ENCODE results near the gene SPNS2.

DNA sequence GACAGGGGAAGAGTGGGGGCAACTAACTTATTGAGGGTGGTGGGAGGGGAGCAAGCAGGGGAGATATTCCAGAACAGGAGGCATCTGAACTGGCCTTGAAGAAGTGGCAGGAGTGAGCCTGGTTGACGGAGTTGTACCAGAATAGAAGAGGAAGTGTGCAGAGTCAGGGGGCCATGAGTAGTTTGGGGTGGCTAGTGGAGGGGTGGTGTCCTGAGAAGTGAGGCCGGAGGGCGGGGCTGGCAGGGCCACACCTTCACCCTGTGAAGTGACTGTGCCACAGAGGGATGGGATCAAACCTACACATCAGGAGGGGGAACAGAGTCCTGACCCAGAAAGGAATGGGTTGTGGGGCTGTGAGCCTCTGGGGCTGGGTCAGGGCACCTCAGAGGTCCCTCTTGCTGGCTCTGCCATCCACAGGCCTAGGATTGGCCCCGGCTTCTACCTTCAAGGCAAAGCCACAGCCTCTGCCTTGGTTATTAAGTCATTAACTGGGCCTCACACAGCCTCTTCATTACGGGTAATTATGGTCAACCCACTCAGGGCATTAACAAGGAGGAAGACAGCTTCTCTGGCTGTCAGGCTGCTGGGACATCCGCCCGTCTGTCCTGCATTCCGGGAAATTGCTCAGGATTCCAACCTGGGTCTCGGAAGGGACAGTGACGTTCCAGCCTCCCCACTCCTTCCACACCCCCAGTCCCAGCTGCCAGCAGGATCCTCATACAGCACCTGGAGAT lies 12.7 kb downstream of the SPNS2 start:
- TF ChIP-seq POLR2AphosphoS5 (IDR thresholded peaks at IDR 0.05): no peak
- TF ChIP-seq, protein P1, sequence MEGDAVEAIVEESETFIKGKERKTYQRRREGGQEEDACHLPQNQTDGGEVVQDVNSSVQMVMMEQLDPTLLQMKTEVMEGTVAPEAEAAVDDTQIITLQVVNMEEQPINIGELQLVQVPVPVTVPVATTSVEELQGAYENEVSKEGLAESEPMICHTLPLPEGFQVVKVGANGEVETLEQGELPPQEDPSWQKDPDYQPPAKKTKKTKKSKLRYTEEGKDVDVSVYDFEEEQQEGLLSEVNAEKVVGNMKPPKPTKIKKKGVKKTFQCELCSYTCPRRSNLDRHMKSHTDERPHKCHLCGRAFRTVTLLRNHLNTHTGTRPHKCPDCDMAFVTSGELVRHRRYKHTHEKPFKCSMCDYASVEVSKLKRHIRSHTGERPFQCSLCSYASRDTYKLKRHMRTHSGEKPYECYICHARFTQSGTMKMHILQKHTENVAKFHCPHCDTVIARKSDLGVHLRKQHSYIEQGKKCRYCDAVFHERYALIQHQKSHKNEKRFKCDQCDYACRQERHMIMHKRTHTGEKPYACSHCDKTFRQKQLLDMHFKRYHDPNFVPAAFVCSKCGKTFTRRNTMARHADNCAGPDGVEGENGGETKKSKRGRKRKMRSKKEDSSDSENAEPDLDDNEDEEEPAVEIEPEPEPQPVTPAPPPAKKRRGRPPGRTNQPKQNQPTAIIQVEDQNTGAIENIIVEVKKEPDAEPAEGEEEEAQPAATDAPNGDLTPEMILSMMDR (IDR thresholded peaks at IDR 0.05): no peak
